IMR-90 (cell line): ENCODE measurements around the gene TMEM176A. TPM values are rescaled to one million over a fixed set of nuclear protein-coding genes. Genes with fewer than 3 reads are reported as not detected.

ENCODE experiments used
- MXI1 ChIP-seq: IDR thresholded peaks from 2 replicates; pipeline ENCODE4 v1.6.1; 2012; ENCODE audit warnings: low read depth, mild to moderate bottlenecking, low read length, moderate library complexity, borderline replicate concordance
- RAD21 ChIP-seq: IDR thresholded peaks from 2 replicates; pipeline ENCODE4 v1.6.1; 2012; ENCODE audit warnings: low read length, improper control_type of control experiment
- RFX5 ChIP-seq: IDR thresholded peaks from 2 replicates; pipeline ENCODE4 v1.8.0; 2012; ENCODE audit warnings: low read depth, mild to moderate bottlenecking, low read length, moderate library complexity
- polyA plus RNA-seq, 3 experiments: library from polyadenylated mRNA; depleted of rRNA; stranded (reverse); fragments of >200 nt; gene quantifications; 2 replicates each; pipeline ENCODE4 v1.2.3, GENCODE V29; 2012; ENCODE audit warnings: low replicate concordance in 1 of 3
- total RNA-seq: library from RNA; depleted of rRNA; stranded (reverse); fragments of >200 nt; gene quantifications from 2 replicates; pipeline ENCODE4 v1.2.3, GENCODE V29; 2012
- TF ChIP-seq, protein P1 (sequence below): conservative IDR thresholded peaks from 2 replicates; pipeline ENCODE4 v1.5.1; 2012; ENCODE audit warnings: mild to moderate bottlenecking, low read depth, low read length, improper control_type of control experiment

TMEM176A gene
- total and polyA plus RNA-seq, 2 of the 4 experiments (the other 2 are of a cell fraction), result not detected

DNA sequence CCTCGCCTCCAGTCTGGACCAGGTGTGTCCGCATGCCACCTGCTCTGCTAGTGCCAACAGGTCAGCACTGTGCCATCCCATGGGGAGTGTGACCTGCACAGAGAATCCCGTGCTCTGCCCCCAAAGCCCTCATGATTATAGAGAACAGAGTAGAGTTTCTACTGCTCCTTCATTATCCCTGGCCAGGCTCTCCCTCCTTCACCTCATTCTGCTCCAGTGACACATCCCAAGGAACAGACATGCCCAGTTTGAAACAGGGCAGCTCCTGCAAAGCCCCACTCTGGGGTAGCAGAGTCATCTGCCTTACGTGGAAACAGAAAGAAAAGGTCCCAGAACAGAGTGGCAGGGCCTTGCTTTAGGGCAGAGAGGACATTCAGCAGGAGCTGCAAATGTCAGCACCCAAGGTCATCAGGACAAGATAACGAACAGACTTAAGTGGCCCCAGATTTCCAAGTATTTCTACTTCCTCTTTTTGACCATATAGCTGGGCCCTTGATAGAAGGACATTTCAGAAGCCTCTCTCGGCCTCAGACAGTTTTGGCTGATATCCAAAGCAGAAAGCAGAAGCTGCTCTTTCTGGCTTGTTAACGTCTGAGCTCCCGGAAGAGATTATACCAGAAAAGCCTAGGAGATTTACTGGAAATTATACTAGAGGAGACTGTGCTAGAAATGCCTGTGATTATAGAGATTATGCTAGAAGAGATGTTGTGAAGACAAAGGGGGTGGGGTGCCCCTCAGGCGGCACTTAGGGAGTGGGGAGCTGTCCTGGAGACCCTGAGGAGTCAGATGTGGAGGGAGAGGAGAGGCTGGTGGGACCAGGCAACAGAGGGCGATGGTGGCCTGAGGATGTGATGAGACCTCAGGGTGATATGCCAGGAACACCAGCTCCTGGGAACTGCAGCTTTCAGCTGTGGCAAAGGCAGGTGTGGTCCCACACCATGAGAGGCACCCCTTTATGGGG is 13.0 kb upstream of the TMEM176A start (continued):
- TF ChIP-seq, protein P1, sequence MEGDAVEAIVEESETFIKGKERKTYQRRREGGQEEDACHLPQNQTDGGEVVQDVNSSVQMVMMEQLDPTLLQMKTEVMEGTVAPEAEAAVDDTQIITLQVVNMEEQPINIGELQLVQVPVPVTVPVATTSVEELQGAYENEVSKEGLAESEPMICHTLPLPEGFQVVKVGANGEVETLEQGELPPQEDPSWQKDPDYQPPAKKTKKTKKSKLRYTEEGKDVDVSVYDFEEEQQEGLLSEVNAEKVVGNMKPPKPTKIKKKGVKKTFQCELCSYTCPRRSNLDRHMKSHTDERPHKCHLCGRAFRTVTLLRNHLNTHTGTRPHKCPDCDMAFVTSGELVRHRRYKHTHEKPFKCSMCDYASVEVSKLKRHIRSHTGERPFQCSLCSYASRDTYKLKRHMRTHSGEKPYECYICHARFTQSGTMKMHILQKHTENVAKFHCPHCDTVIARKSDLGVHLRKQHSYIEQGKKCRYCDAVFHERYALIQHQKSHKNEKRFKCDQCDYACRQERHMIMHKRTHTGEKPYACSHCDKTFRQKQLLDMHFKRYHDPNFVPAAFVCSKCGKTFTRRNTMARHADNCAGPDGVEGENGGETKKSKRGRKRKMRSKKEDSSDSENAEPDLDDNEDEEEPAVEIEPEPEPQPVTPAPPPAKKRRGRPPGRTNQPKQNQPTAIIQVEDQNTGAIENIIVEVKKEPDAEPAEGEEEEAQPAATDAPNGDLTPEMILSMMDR, result no peak
- TF ChIP-seq RAD21 (no peak), RFX5 (no peak), MXI1 (no peak)
